SK-N-MC (cell line): ENCODE data around the gene MAP1B.

Experiments used
- DNase-seq: peaks from one replicate; pipeline ENCODE4 v3.0.0-alpha.2; 2011; ENCODE audit warnings: low read depth, low spot score
- H3K27ac ChIP-seq: fragments of 200-600 bp; sonication (generic); 2 replicates; pipeline ENCODE4 v1.5.1; 2016; ENCODE audit warnings: mixed run types
- H3K36me3 ChIP-seq: fragments of 200-600 bp; sonication (generic); 2 replicates; pipeline ENCODE4 v1.6.1; 2017; ENCODE audit warnings: antibody characterized with exemption, low read length, mixed read lengths; ENCODE audit not compliant: insufficient read depth
- H3K4me3 ChIP-seq: fragments of 200-600 bp; sonication (generic); 2 replicates; pipeline ENCODE4 v1.5.1; 2016
- H3K9ac ChIP-seq: fragments of 200-600 bp; sonication (generic); 2 replicates; pipeline ENCODE4 v1.8.0; 2017; ENCODE audit warnings: mixed run types, mixed read lengths; ENCODE audit not compliant: insufficient read length
- H3K9me3 ChIP-seq: fragments of 200-600 bp; sonication (generic); 2 replicates; pipeline ENCODE4 v1.6.1; 2017; ENCODE audit warnings: low read depth, mild to moderate bottlenecking, antibody characterized with exemption, low read length, moderate library complexity, mixed read lengths
- EZH2 ChIP-seq: fragments of 200-600 bp; sonication (generic); IDR thresholded peaks from one replicate; pipeline ENCODE4 v1.6.1; 2017; ENCODE audit warnings: antibody characterized with exemption
- FOXP2 ChIP-seq: optimal IDR thresholded peaks from 2 replicates; pipeline ENCODE3; 2011; ENCODE audit warnings: mild to moderate bottlenecking, moderate library complexity; ENCODE audit not compliant: insufficient read depth; ENCODE audit errors: extremely low read length, control extremely low read depth
- POLR2AphosphoS5 ChIP-seq: IDR thresholded peaks from 2 replicates; pipeline ENCODE4 v1.6.1; 2012; ENCODE audit warnings: mild to moderate bottlenecking, low read depth, low read length, borderline replicate concordance

MAP1B gene

GRCh38 chr5:72195581-72195980, 88.3 kb downstream of the MAP1B start:
- Histone ChIP-seq H3K27ac (no peak overlapping the region), H3K9me3 (no peaks in the 10 kb centered on the region), H3K9ac (no peak overlapping the region), H3K36me3 (peaks cover 64% of the 10 kb centered on the region), H3K4me3 (no peak overlapping the region)
- no peak for DNase-seq
- no peak for TF ChIP-seq POLR2AphosphoS5

DNA sequence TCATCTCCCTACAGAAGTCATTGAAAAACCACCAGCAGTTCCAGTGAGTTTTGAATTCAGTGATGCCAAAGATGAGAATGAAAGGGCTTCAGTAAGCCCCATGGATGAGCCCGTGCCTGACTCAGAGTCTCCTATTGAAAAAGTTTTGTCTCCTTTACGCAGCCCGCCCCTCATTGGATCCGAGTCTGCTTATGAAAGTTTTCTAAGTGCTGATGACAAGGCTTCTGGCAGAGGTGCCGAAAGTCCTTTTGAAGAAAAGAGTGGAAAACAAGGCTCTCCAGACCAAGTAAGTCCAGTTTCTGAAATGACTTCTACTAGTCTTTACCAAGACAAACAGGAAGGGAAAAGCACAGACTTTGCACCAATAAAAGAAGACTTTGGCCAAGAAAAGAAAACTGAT, 90.1 kb downstream of the MAP1B start:
- H3K9ac ChIP-seq: no peak overlapping the region
- TF ChIP-seq FOXP2 (no peak), POLR2AphosphoS5 (no peak), EZH2 (no peak)
- no peak overlapping the region for H3K27ac ChIP-seq
- no peak for DNase-seq
- H3K4me3 ChIP-seq: no peak overlapping the region
- peaks cover 69% of the 10 kb centered on the region for H3K36me3 ChIP-seq
- no peaks in the 10 kb centered on the region for H3K9me3 ChIP-seq

DNA sequence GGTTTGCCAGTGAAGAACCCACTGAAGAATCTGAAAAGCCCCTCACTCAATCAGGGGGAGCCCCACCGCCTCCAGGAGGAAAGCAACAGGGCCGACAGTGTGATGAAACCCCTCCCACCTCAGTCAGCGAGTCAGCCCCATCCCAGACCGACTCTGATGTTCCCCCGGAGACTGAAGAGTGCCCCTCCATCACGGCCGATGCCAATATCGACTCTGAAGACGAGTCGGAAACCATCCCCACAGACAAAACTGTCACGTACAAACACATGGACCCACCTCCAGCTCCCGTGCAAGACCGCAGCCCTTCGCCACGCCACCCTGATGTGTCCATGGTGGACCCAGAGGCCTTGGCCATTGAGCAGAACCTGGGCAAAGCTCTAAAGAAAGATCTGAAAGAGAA, 92.4 kb downstream of the MAP1B start:
- DNase-seq: no peak
- TF ChIP-seq POLR2AphosphoS5: no peak
- no peak for TF ChIP-seq EZH2
- TF ChIP-seq FOXP2: no peak

DNA sequence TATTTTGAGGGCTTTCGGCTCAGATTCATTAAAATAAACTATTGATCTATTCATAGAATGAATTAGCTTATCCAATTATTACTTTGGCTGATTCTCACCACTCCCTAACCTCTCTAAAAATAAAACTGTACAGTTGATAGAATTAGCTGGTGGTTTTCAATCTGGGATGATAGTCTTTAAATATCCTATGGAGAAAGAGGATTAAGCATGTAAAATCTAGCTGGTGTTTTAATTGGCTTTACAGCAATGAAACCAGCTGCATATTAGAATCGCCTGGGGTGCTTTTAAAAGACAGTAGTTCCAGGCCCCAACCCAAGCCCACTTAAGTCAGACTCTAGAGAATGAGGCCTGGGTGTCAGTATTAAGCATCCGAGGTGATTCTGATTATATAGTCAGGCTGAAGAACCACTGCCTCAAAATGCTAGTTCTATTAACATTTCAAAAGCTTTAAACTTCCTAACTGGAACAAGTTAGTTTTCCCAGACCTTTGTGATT, 95.1 kb downstream of the MAP1B start:
- Histone ChIP-seq H3K9me3 (no peaks in the 10 kb centered on the region), H3K4me3 (no peak overlapping the region), H3K27ac (no peak overlapping the region), H3K9ac (no peak overlapping the region), H3K36me3 (peaks cover 73% of the 10 kb centered on the region)
- no peak for DNase-seq
- TF ChIP-seq EZH2: no peak
- TF ChIP-seq POLR2AphosphoS5: no peak
- TF ChIP-seq FOXP2: no peak

More for the DNA sequence above, 92.4 kb downstream of the MAP1B start:
- Histone ChIP-seq H3K9me3 (no peaks in the 10 kb centered on the region), H3K27ac (no peak overlapping the region), H3K36me3 (peaks cover 69% of the 10 kb centered on the region), H3K9ac (no peak overlapping the region), H3K4me3 (no peak overlapping the region)

- Histone ChIP-seq H3K9me3 (no peaks in the 10 kb centered on the region), H3K27ac (no peak overlapping the region), H3K9ac (no peak overlapping the region), H3K36me3 (peaks cover 63% of the 10 kb centered on the region), H3K4me3 (no peak overlapping the region)
- no peak for TF ChIP-seq EZH2
- TF ChIP-seq POLR2AphosphoS5: no peak
- no peak for TF ChIP-seq FOXP2
- no peak for DNase-seq
These were observed 96.1 kb downstream of the MAP1B start for GRCh38 chr5:72203251-72203845.

DNA sequence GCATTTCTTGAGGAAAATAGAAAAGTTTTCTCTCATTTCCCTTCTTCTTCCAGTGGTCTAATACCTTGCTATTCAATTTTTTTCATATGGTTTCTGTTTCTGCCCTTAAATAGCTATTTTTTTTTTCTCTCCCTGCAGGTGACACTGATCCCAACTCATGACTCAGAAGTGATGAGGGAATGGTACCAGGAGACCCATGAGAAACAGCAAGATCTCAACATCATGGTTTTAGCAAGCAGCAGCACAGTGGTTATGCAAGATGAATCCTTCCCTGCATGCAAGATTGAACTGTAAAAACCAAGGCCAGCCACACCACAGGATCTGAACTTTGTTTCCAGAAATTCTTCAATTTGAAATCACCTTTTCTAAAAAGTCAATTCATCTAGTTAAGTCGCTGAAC, 97.7 kb downstream of the MAP1B start:
- no peak overlapping the region for H3K27ac ChIP-seq
- peaks cover 47% of the 10 kb centered on the region for H3K36me3 ChIP-seq
- DNase-seq: no peak

GRCh38 chr5:72205431-72206009, 98.2 kb downstream of the MAP1B start:
- no peak for DNase-seq
- Histone ChIP-seq H3K9ac (no peak overlapping the region), H3K4me3 (no peak overlapping the region), H3K27ac (no peak overlapping the region), H3K9me3 (no peaks in the 10 kb centered on the region), H3K36me3 (peaks cover 42% of the 10 kb centered on the region)
- TF ChIP-seq FOXP2: no peak
- TF ChIP-seq EZH2: no peak
- no peak for TF ChIP-seq POLR2AphosphoS5

More for the DNA sequence above, 97.7 kb downstream of the MAP1B start:
- TF ChIP-seq FOXP2: no peak
- TF ChIP-seq EZH2: no peak
- no peak for TF ChIP-seq POLR2AphosphoS5
- H3K9me3 ChIP-seq: no peaks in the 10 kb centered on the region
- no peak overlapping the region for H3K4me3 ChIP-seq
- no peak overlapping the region for H3K9ac ChIP-seq

DNA sequence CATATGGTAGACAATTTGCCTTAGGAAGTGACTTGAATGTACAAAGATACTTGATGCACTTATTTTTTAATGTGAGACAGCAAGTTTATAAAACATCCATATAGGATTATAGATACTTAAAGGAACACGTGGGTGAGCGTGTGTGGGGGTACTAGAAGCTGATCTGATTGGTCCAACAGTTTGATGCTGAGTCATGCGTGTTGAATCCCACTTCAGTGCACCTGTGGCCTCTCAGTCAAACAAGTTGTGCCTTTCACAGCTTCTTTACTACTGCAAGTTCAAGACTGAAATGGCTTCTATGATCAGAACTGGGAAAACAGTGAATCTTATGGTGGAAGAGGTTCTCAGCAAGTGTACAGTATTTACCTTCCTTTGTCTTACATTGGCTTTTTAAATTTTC, 98.9 kb downstream of the MAP1B start:
- peaks cover 42% of the 10 kb centered on the region for H3K36me3 ChIP-seq
- H3K4me3 ChIP-seq: no peak overlapping the region
- no peak for TF ChIP-seq EZH2
- no peak overlapping the region for H3K9ac ChIP-seq
- DNase-seq: no peak
- H3K9me3 ChIP-seq: no peaks in the 10 kb centered on the region
- no peak overlapping the region for H3K27ac ChIP-seq

DNA sequence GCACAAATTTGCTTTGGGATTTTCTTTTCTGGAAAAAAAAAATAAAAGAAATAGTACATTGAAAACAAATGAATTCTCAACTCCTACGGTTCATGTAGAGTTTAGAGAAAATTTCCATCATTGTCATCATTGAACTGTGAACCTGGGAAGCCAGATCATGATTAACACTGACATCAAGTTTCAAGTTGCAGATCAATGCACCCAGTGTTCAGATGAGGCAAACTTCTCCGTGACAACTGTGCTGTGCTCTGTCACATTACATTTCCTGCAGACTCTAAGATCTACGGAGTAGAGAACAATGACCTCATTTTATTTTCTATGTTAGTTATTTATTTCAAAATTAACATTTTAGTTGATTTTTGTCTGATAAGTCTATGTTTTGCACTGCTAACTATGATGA, 99.7 kb downstream of the MAP1B start:
- Histone ChIP-seq H3K4me3 (no peak overlapping the region), H3K9ac (no peak overlapping the region), H3K36me3 (peaks cover 37% of the 10 kb centered on the region), H3K9me3 (no peaks in the 10 kb centered on the region), H3K27ac (no peak overlapping the region)
- DNase-seq: no peak
- TF ChIP-seq POLR2AphosphoS5 (no peak), FOXP2 (no peak), EZH2 (no peak)
